ENCODE data around the gene THRSP. TPM values are rescaled to one million over a fixed set of nuclear protein-coding genes. Genes with fewer than 3 reads are reported as not detected.

Gene THRSP
- total and polyA plus RNA-seq, 2 of the 8 experiments (the other 6 are each of a cell fraction or from before 2014, with no cell fraction given) = 0.11 TPM; not detected in 1

- H3K4me2 ChIP-seq (ENCODE audit: insufficient read depth in 1 of 2, low read depth in 2 of 2, low read length in 2 of 2) = peak overlapping the region; percentile 75 to 87
- H2BK12ac ChIP-seq (ENCODE audit: low read depth, low read length) = 0 out of 2 replicates have a peak overlapping the region, but pooled peaks have one; percentile 65
- H3K9ac ChIP-seq (replicated peaks in 1 of 4; ENCODE audit: extremely low read depth in 1 of 4, low read depth in 3 of 4, low read length in 3 of 4) = no peak overlapping the region; a peak in 1 of 7 replicates
- H3K4me1 ChIP-seq (replicated peaks in 1 of 4; ENCODE audit: control insufficient read depth in 3 of 4, insufficient read depth in 4 of 4, low read length in 3 of 4) = peaks cover 0 to 13% (median 8%) of the 10 kb centered on the region in 4 experiments; a peak in 6 of 7 replicates
- no peak overlapping the region for H4K91ac ChIP-seq (replicated peaks; ENCODE audit: insufficient read length, low read length)
- H3K79me2 ChIP-seq (ENCODE audit: control insufficient read depth in 1 of 2, insufficient read depth in 2 of 2, low read length in 2 of 2) = no peaks in the 10 kb centered on the region
- H2BK20ac ChIP-seq (ENCODE audit: low read length) = no peak overlapping the region
- no peak overlapping the region for H3K56ac ChIP-seq (replicated peaks; ENCODE audit: insufficient read length, low read depth, low read length)
- peaks cover 9% of the 10 kb centered on the region for H3K23me2 ChIP-seq (ENCODE audit: low read depth, low read length)
- H3K27ac ChIP-seq (ENCODE audit: low read depth, low read length) = no peak overlapping the region
- H2BK15ac ChIP-seq (ENCODE audit: low read length) = no peak overlapping the region
- H3K23ac ChIP-seq (ENCODE audit: insufficient read length) = no peak overlapping the region
- no peak overlapping the region for H4K8ac ChIP-seq (ENCODE audit: extremely low read depth, insufficient read depth, low read length)
- WGBS, 2 experiments (ENCODE audit: extremely low coverage in 1 of 2, insufficient coverage in 1 of 2, insufficient read length in 1 of 2, insufficient replicate concordance in 2 of 2, low coverage in 1 of 2, low lambda C conversion rate in 2 of 2, missing lambda C conversion rate in 1 of 2) = 83% methylated on average over 7 of the region's 7 CpGs; no CpG with 5 or more reads in 1 of the 2 experiments
- no peaks in the 10 kb centered on the region for H3K27me3 ChIP-seq (replicated peaks in 1 of 4; ENCODE audit: control insufficient read depth in 3 of 4, extremely low read depth in 1 of 4, insufficient read depth in 3 of 4, low read length in 3 of 4)
- TF ChIP-seq CREB1 (IDR thresholded peaks at IDR 0.05) = no peak
- TF ChIP-seq SIN3A (conservative IDR thresholded peaks at IDR 0.05 in 1 of 2, IDR thresholded peaks at IDR 0.05 in 1 of 2; ENCODE audit: low read depth in 1 of 2, low read length in 2 of 2) = no peak
- no peak for TF ChIP-seq KDM5A (IDR thresholded peaks at IDR 0.05; ENCODE audit: low read length)
- TF ChIP-seq PHF8 (conservative IDR thresholded peaks at IDR 0.05; ENCODE audit: low read depth, low read length) = no peak
- peak; percentile 70; the same call in 1 of the 2 replicates for TF ChIP-seq KDM1A (IDR thresholded peaks at IDR 0.05; ENCODE audit: borderline replicate concordance, low read length)
- no peaks in the 10 kb centered on the region for H3K36me3 ChIP-seq (ENCODE audit: control insufficient read depth in 2 of 4, insufficient read depth in 4 of 4, low read length in 3 of 4)
- ChIA-PET POLR2A (ENCODE audit: partially characterized antibody) (interaction anchor here (1.2 to 2.1 kb wide), 2 partner anchors 18 to 29 kb away, joined by 3 to 6 read pairs; partner anchors contain the start of gene INTS4), CTCF (ENCODE audit: partially characterized antibody) (interaction anchor here (1.0 kb wide), 1 partner anchor 15 kb away, joined by 3 read pairs; no protein-coding TSS in a partner anchor)
- H3K4ac ChIP-seq (replicated peaks; ENCODE audit: insufficient read length, low read depth, low read length) = no peak overlapping the region
- H2AK5ac ChIP-seq (ENCODE audit: low read depth, low read length) = no peak overlapping the region
- no peak overlapping the region for H3K18ac ChIP-seq (ENCODE audit: extremely low read depth, low read length)
- no peaks in the 10 kb centered on the region; the same call in 1 of the 2 replicates for H3K79me1 ChIP-seq (ENCODE audit: low read depth, low read length)
- H3K9me3 ChIP-seq (ENCODE audit: insufficient read depth in 2 of 2, low read depth in 1 of 2, low read length in 1 of 2) = no peaks in the 10 kb centered on the region
- DNase-seq (ENCODE audit: low read depth in 1 of 2, low spot score in 2 of 2) (no peak), FAIRE-seq (no peak)
- H2BK120ac ChIP-seq (replicated peaks; ENCODE audit: low read depth, low read length) = no peak overlapping the region
- no peak overlapping the region for H2AFZ ChIP-seq (ENCODE audit: low read length)
- H3K14ac ChIP-seq (ENCODE audit: insufficient read length) = no peak overlapping the region
- peak overlapping the region; percentile 43 to 75 (median 64) for H3K4me3 ChIP-seq (ENCODE audit: extremely low read depth in 1 of 4, insufficient read depth in 2 of 4, low read depth in 3 of 4, low read length in 4 of 4)
- no peak overlapping the region for H2BK5ac ChIP-seq (ENCODE audit: low read depth, low read length)
- H4K5ac ChIP-seq (ENCODE audit: insufficient read length, low read depth, low read length) = no peak overlapping the region
- H4K20me1 ChIP-seq (replicated peaks in 1 of 2; ENCODE audit: control insufficient read depth in 1 of 2, insufficient read depth in 2 of 2, low read length in 2 of 2) = no peaks in the 10 kb centered on the region
Measured at GRCh38 chr11:78023426-78023825, 40.2 kb upstream of the THRSP start.
